ENCODE measurements around the gene FOXP4. TPM values are rescaled to one million over a fixed set of nuclear protein-coding genes. Genes with fewer than 3 reads are reported as not detected.

Gene FOXP4
- total RNA-seq, 1 experiment from 2014 or later = 26.0 TPM

GRCh38 chr6:41623330-41623729 is 77.1 kb downstream of the FOXP4 start:
- no peak for TF ChIP-seq CTCF (conservative IDR thresholded peaks at IDR 0.05)
- TF ChIP-seq EZH2 (IDR thresholded peaks at IDR 0.05; ENCODE audit: low read depth) = no peak
- no peak for DNase-seq
- peaks cover 6% of the 10 kb centered on the region for H3K9me3 ChIP-seq (ENCODE audit: insufficient read depth, low read depth)
- H3K27ac ChIP-seq = no peak overlapping the region
- H3K27me3 ChIP-seq (ENCODE audit: insufficient read depth, low read depth) = no peaks in the 10 kb centered on the region
- no peak overlapping the region for H2AFZ ChIP-seq
- H4K20me1 ChIP-seq (ENCODE audit: insufficient read depth) = no peaks in the 10 kb centered on the region
- peaks cover 22% of the 10 kb centered on the region for H3K4me1 ChIP-seq (replicated peaks; ENCODE audit: insufficient read depth)
- H3K4me3 ChIP-seq = no peak overlapping the region
- BruUV-seq (replicated peaks) = no TSS peak
- H3K79me2 ChIP-seq (ENCODE audit: low read depth) = no peaks in the 10 kb centered on the region
- POLR2A ChIA-PET (ENCODE audit: unreplicated experiment) = no interaction called here
- H3F3A ChIP-seq (ENCODE audit: insufficient read depth, low read depth) = peaks cover 6% of the 10 kb centered on the region; the same call in 1 of the 2 replicates
- intact Hi-C loops (cut with micrococcal nuclease; ENCODE audit: unreplicated experiment) = no loop called here
- no peaks in the 10 kb centered on the region for H3K9me2 ChIP-seq (ENCODE audit: insufficient read depth)
- H3K36me3 ChIP-seq (ENCODE audit: low read depth) = no peaks in the 10 kb centered on the region
- CTCF ChIA-PET = no interaction called here
- H3K4me2 ChIP-seq = no peak overlapping the region

- Histone ChIP-seq H3K4me2 (no peak overlapping the region), H2AFZ (no peak overlapping the region), H3K9me3 (ENCODE audit: insufficient read depth, low read depth) (peaks cover 6% of the 10 kb centered on the region), H3F3A (ENCODE audit: insufficient read depth, low read depth) (peaks cover 6% of the 10 kb centered on the region; the same call in 1 of the 2 replicates), H3K9me2 (ENCODE audit: insufficient read depth) (no peaks in the 10 kb centered on the region), H3K27ac (no peak overlapping the region), H4K20me1 (ENCODE audit: insufficient read depth) (no peaks in the 10 kb centered on the region), H3K79me2 (ENCODE audit: low read depth) (no peaks in the 10 kb centered on the region), H3K27me3 (ENCODE audit: insufficient read depth, low read depth) (no peaks in the 10 kb centered on the region), H3K4me3 (no peak overlapping the region), H3K36me3 (ENCODE audit: low read depth) (no peaks in the 10 kb centered on the region), H3K4me1 (replicated peaks; ENCODE audit: insufficient read depth) (peaks cover 22% of the 10 kb centered on the region)
- no peak for TF ChIP-seq CTCF (conservative IDR thresholded peaks at IDR 0.05)
- no peak for TF ChIP-seq EZH2 (IDR thresholded peaks at IDR 0.05; ENCODE audit: low read depth)
- BruUV-seq (replicated peaks) = no TSS peak
- no peak for DNase-seq
- POLR2A ChIA-PET (ENCODE audit: unreplicated experiment) = no interaction called here
- intact Hi-C loops (cut with micrococcal nuclease; ENCODE audit: unreplicated experiment) = no loop called here
- CTCF ChIA-PET = no interaction called here
These were observed 78.6 kb downstream of the FOXP4 start for GRCh38 chr6:41624621-41625380.

GRCh38 chr6:41625442-41625841 is 79.3 kb downstream of the FOXP4 start:
- Histone ChIP-seq H4K20me1 (ENCODE audit: insufficient read depth) (no peaks in the 10 kb centered on the region), H3K27ac (no peak overlapping the region), H3K79me2 (ENCODE audit: low read depth) (no peaks in the 10 kb centered on the region), H3K27me3 (ENCODE audit: insufficient read depth, low read depth) (no peaks in the 10 kb centered on the region), H3F3A (ENCODE audit: insufficient read depth, low read depth) (peaks cover 6% of the 10 kb centered on the region; the same call in 1 of the 2 replicates), H3K9me3 (ENCODE audit: insufficient read depth, low read depth) (peaks cover 6% of the 10 kb centered on the region; the same call in 1 of the 2 replicates), H3K36me3 (ENCODE audit: low read depth) (no peaks in the 10 kb centered on the region), H3K4me2 (no peak overlapping the region), H3K4me1 (replicated peaks; ENCODE audit: insufficient read depth) (peaks cover 22% of the 10 kb centered on the region), H2AFZ (no peak overlapping the region), H3K4me3 (no peak overlapping the region), H3K9me2 (ENCODE audit: insufficient read depth) (no peaks in the 10 kb centered on the region)
- ChIA-PET CTCF (no interaction called here), POLR2A (ENCODE audit: unreplicated experiment) (no interaction called here)
- intact Hi-C loops (cut with micrococcal nuclease; ENCODE audit: unreplicated experiment) = no loop called here
- no TSS peak for BruUV-seq (replicated peaks)
- peak in 1 of 2 experiments; percentile 45 for DNase-seq
- TF ChIP-seq CTCF (conservative IDR thresholded peaks at IDR 0.05) (no peak), EZH2 (IDR thresholded peaks at IDR 0.05; ENCODE audit: low read depth) (no peak)
